DMS53 (cell line): Measurements from ENCODE around the gene TNNC1.

ENCODE experiments used
- DNase-seq: peaks from one replicate; lab custom pipeline; 2025; lab: John Stamatoyannopoulos, UW

Gene TNNC1

DNA sequence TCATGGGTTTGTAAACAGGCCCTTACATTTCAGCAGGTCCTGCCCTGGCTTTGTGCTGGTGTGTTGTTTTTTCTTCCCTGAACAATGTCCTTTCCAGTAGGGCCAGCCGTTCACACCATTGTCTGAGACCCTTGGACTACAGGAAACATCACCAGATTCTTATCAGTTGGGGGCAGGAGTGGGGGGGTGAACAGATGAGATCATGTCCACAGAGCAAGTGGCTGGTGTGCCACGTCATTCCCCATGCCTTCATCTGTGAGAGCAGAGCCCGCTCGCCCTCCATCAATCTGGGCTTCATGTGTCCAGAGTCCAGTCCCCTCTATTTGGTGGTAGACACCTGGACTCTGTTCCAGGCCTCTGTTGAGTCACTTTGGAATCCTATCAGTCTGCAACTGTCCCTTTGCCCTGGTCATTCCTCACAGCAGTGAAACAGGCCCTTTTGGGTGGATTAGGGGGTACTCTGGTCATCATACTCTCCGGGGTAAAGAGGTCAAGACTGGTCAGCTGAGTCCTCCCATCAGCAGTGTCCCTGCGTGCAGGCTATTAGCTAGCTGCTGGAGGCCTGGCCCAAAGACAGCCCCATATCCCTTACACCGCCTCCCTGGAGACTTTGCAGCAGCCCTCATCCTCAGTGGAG lies 23.9 kb downstream of the TNNC1 start:
- no peak for DNase-seq

DNA sequence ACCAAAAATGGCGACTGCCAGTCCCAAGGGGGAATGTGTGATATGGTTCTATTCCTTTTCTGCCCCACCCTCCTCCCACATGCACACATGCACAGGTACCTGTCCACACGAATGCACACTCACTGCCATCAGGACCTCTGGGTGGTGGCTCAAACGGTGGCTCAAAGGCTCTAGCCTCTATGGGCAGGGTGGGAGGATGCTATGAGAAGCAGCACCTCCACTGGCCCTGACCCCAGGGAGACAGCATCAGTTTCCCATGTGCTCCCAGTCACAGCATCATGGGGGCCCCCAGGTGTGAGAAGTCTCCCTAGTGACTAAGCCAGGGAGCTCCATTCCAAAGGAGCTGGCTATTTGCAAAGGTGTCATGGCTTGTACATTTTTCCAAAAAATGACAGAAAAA lies 24.8 kb downstream of the TNNC1 start:
- no peak for DNase-seq

DNA sequence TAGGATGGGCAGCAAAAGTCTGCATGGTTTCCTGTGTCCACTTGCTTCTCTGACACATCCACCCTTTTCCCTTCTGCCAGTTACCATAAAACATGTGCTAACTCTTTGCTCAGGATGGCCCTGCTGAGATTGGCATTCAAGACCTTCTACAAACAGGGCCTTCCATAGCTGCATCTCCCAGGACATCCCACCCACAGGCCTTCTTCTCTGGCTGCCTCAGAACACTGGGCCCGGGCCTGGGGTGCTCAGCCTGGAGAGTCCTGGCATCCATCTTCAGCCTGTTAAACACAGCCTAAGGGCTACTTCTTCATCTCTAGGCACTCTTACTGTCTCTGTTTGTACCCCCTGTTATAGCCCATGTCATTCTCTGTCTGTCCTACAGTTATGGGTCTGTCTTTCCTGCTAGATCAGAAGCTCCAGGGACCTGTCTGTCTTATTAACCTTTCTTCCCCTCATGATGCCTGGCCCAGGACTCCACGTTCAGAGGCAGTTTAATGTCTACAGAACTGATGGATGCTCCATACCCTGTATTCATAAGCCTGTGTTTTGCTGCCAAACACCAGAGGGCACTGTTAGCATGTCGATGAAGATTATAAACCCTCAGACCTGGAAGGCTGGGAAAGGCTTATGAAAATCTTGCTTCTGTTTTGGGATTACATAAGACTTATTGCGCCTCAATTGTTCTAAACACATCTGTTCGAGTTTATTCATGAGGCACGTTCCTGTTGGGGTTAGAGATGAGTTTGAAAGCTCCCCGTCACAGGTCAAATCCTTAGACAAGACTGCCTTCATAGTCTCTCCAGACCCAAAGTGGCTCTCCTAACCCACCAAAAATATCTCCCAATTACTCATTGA lies 25.5 kb downstream of the TNNC1 start:
- peak; percentile 64 for DNase-seq

GRCh38 chr3:52423173-52423572 lies 30.7 kb downstream of the TNNC1 start:
- DNase-seq, result no peak

- no peak for DNase-seq
Measured at GRCh38 chr3:52422669-52423068, 31.2 kb downstream of the TNNC1 start.

GRCh38 chr3:52420388-52420787 lies 33.5 kb downstream of the TNNC1 start:
- no peak for DNase-seq

- DNase-seq, result no peak
Measured at GRCh38 chr3:52415800-52416199, 38.0 kb downstream of the TNNC1 start.

GRCh38 chr3:52408466-52408865 lies 45.4 kb downstream of the TNNC1 start:
- DNase-seq, result no peak

- DNase-seq, result no peak
Measured at GRCh38 chr3:52407779-52408178, 46.1 kb downstream of the TNNC1 start.

- DNase-seq, result no peak
Measured at GRCh38 chr3:52406791-52407510, 46.9 kb downstream of the TNNC1 start.

DNA sequence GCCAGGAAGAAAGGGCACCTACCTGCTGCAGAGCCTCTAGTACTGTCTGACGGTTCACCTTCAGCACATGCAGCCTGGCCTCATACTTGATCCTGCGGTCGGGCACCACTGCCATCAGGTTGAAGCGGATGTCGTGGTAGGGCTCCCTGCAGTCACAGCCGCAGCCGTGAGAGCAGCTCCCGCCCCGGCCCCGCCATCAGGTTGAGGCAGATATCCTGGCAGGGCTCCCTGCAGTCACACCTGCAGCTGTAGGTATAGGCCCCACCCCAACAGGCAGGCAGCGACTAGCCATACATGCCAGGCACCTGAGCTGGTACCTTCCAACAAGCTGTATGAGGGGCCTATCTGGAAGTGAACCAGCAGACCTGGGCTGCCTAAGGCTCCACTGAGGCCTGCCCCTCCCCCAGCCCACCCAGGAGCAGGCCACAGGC lies 47.6 kb downstream of the TNNC1 start:
- no peak for DNase-seq

DNA sequence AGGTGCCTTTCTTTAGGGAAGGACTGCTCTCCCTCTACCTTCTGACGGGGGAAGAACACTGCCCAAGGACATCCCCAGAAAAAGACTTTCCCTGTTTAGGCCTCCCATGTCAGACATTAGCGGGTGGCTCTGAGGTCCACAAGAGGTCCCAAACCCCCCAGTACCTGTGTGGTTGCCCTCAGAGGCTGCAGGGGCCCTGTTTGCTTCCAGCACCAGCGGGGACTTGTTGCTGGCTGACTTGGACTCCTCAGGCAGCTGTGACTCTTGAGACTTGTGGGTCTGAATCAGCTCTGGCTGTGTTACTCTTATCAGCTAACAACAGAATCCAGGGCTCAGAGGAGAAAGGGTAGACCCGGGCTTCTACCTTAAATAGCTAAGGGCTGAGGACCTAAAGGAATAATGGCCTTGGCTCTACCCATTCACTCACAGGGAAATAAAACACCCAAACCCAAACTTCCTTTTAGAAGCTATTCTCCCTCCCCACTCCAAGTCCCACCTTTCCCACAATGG lies 48.2 kb downstream of the TNNC1 start:
- DNase-seq, result no peak

GRCh38 chr3:52405066-52405465 lies 48.8 kb downstream of the TNNC1 start:
- DNase-seq, result no peak

- no peak for DNase-seq
Measured at GRCh38 chr3:52404391-52404790, 49.5 kb downstream of the TNNC1 start.

GRCh38 chr3:52403955-52404354 lies 49.9 kb downstream of the TNNC1 start:
- DNase-seq, result no peak

DNA sequence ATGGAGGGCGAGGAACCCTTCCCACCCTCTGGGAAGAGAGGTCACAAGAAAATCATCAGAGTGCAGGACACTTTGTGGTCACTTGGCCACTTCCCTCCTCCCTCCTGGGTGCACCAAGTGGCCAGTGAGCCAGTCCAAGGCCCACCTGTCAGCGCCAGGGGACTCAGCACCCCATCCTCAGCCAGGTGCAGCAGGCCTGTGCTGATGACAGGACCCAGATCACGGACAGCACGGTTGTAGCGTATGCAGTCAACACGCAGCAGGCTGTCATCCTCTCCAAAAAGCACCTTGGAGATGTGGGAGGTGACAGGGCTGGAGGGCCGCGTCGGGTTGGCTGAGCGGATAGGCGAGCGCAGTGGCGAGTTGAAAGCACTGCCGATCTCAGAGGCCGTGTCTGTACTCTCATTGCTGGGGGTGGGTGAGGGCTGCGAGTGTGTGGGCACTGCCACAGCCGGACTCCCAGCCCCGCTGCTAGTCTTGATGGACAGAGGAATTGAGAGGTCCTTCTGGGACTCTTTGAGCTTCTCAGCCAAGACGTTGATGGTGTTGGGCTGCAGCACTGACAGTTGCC lies 50.5 kb downstream of the TNNC1 start:
- DNase-seq, result no peak

DNA sequence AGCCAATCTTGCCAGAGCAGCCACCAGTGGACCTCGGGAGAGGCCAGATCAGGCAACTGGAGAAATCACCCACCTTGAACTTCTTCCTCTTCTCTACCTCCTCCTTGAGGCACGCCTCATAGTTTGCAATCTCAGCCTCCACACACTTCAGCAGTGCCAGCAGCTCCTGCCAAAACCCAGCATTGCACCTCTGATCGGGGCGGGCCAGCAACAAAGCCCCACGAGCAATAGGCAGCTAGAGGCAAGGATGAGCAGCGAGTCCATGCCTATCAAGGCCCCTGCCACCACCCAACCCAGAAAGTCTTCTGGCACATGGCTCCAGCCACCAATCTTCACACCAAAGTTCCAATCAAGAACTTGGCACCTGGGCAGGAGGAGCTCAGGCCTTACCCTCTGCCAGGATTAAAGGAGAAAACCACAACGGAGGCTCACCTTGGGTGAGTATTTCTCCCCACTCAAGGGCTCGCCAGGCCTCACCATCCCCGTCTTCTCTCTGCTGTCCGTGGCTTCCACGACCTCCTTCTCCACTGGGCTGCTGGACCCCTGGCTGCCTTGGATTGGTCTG lies 51.1 kb downstream of the TNNC1 start:
- DNase-seq, result no peak

GRCh38 chr3:52402101-52402521 lies 51.7 kb downstream of the TNNC1 start:
- no peak for DNase-seq

DNA sequence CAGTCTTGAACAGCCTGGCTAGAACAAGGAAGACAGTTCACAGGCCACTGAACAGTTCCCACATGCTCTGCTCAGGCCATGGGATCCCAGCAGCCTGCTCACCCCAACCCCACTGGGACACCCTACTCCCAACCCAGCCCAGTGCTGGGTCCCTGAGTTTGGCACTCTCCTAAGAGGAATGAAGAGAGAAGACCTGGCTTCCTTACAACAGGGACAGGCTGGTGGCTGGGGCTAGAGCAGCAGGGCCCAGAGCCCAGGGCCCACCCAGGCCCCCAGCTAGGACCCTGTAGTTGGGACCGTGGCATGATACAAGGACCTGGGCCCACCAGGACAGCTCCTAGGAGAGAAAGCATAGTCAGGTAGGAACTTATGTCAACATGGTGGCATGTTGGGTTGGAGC lies 52.3 kb downstream of the TNNC1 start:
- DNase-seq, result no peak
